NCI-H187 treated with DMSO at 0.1 percent for 48 hours (cell line): ENCODE results near the gene NETO2.
"Not testable (repeated sequence)": the region's sequence is repeated elsewhere in the genome, so short reads cannot be mapped to it uniquely, and the experiment has no call there.

ENCODE experiments used
- DNase-seq: peaks from one replicate; lab custom pipeline; 2025; lab: John Stamatoyannopoulos, UW

Gene NETO2

DNA sequence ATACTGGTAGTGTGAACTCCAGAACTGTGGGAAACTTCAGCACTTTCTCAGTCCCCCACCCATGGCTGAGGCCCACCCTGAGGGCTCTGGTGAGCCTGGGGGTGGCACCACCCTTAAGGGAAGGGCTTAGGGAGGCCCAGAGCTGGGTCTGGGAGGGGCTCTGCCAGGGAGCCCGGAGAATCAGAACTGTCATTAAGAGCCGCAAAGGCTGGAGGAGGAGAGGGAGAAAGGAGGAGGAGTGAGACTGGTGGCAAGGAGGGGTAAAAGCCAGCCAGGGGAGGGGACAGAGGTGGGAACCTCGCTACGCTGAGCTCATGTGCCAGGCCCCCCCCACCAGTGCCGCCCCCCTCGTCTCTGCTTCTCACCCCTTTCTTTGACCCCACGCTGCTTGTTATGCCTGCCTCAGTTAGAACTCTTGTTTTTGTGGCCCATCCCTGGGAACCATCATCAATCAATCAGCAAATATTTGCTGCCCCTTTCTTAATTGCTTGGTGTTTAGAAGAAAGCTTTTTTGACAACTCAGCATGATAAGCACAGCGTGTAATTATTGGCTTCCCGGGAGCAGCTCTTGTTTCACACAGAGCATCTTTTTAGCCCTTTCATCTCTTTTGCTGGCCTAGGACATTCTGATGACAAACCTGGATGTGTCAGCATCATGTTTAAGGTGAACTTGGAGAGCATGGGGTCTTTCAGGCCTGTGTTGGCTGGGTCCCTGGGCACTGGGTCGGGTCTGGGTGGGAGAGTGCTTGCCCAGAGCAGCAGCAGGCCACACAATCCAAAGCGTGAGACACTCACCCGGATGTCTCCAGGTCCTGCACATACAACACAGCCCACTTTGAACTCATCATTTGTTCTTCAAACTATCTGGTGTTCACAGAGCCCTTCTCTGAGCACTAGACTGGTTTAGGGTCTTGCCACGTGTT lies 77.7 kb downstream of the NETO2 start:
- no peak for DNase-seq

DNA sequence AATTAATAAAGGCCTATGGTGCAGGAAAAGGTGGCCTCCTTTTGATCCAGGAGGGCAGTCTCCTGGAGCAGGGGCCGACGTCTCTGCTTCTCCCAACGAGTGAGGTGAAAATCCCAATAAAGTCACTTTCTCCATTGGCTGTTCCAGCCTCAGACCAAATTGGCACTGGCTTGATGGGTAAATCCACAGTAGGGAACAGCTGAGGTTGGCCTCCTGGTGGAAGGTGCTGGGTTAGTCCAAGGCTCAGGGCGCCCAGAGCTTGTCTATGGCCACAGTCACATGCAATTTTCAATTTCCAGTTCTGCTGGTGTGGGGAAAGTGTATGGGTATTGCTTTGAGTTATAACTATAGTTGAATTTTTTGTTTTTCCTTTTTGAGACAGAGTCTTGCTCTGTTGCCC lies 79.0 kb downstream of the NETO2 start:
- no peak for DNase-seq

DNA sequence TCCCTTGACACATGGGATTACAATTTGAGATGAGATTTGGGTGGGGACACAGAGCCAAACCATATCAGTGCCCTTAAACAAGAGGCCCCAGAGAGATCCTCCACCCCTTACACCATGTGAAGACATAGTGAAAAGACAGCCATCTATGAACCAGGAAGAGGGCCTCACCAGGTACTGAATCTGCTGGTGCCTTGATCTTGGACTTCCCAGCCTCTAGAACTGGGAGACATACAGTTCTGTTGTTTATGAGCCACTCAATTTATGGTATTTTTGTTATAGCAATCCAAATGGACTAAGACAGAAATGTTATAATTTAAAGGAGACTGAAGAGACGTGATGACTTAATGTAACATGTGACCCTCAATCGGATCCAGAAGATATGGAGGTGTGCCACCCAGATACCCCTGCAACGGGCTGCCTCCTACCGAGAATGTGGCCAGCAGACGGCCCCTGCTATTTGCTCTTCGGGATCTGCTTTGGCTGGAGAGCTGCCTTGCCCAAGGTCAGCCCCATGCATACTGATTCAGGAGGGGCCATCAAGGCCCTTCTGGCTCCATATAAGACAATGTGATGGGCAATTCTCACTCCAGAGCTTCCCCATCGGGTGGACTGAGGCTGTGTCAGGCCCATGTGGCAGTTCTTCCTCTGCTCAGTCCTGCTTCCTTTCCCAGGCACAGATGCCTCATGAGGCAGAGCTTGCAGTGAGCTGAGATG lies 80.6 kb downstream of the NETO2 start:
- no peak for DNase-seq

DNA sequence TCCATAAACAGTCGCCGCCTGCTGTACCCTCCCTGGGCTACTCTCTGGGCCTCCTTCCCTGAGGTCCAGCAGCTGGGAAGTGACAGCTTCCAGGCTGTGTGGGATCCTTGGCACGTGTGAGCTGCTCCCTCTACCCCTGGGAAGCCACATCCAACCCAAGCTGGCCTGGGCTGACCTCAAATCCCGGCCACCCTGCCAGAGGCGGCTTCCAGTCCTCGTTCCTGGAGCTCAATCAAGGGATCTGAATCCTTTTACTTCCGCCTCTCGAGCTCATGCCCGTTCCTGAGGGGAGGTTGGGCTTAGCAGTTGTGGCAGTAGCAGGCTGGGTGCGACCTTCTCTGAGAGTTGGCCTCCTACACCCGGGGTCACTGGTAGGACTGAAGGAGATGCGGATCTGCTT lies 82.5 kb downstream of the NETO2 start:
- no peak for DNase-seq

DNA sequence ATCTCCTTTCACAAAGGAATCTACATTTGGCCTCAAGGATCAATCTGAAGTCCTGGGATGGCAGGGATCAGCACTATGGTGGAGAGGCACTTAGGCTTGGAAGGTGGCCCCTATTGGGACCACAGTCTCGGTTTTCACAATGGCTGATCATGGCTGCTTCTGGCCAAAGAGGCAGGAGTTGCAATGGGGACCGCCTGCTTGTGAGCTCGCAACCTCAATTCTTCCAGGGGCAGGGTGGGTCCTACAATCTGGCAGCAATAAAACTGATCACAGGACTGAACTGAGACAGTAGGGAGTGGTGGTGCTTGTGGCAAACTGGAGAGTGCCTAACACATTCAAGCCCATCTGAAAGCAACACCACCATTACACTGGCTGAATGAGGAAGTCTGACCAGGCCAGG lies 83.1 kb downstream of the NETO2 start:
- no peak for DNase-seq

DNA sequence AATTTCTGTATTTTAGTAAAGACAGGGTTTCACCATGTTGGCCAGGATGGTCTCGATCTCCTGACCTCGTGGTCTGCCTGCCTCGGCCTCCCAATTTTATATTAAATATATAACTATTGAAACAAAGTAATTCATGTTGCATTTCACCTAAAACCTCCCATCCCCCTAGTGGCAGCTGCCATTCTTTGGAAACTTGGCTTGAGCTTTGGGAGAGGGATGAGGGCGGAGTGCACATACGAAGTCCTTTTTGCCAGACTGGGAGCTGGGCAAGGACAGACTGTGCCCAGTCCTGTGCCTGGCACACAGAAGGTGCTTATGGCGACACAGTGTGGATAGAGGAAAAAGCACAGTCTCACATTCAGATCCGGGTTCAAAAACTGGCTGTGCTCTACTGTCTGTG lies 83.8 kb downstream of the NETO2 start:
- DNase-seq = no peak

DNA sequence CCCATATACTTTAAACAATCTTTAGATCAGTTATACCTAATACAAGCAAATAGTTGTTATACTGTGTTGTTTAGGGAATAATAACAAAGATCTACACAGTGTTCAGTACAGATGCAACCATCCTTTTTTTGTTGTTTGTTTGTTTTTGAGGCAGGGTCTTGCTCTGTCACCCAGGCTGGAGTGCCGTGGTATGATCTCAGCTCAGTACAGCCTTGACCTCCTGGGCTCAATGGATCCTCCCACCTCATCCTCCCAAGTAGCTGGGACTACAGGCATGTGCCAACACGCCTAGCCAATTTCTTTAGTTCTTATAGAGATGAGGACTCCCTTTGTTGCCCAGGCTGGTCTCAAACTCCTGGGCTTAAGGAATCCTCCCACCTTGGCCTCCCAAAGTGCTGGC lies 84.6 kb downstream of the NETO2 start:
- not testable (repeated sequence) for DNase-seq

DNA sequence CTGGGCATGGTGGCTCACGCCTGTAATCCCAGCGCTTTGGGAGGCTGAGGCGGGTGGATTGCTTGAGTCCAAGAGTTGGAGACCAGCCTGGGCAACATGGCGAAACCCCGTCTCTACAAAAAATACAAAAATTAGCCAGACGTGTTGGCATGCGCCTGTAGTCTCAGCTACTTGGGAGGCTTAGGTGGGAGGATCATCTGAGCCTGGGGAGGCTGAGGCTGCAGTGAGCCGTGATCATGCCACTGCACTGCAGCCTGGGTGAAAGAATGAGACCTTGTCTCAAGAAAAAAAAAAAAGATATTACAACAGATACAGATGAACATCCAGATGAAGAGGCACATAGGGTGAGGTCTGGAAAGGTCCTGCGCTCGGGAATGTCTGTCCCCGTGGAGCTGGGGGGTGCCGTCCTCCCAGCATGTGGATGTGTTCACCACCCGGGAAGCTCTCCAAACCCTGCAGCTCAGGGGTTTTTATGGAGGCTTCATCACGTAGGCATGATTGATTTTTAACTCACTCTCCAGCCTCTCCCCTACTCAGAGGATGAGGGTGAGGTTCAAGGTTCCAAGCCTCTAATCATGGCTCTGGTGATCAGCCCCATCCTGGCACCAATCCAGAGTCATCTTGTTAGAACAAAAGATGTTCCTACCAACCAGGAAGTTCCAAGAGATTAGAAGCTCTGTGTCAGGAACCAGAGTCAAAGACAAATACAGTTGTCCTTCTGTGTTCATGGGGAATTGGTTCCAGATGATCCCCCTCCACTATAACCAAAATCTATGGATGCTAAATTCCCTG lies 85.3 kb downstream of the NETO2 start:
- DNase-seq = no peak

DNA sequence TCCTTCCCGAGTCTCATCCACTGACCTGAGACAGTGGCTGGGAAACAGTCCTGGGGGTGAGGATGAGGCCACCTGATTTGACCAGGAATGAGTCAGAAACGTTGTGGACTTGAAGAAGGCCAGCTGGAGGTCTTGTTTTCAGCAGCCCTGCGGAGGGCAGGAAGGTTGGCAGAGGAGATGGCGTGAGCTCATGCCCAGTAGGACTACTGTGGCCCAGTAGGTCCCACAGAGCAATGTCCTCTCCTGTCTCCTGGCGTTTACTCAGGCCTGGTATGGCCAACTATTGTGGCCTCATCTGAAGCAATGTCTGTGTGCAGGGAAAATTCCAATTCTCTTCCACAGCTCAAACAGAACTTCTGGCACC lies 86.1 kb downstream of the NETO2 start:
- DNase-seq = no peak

DNA sequence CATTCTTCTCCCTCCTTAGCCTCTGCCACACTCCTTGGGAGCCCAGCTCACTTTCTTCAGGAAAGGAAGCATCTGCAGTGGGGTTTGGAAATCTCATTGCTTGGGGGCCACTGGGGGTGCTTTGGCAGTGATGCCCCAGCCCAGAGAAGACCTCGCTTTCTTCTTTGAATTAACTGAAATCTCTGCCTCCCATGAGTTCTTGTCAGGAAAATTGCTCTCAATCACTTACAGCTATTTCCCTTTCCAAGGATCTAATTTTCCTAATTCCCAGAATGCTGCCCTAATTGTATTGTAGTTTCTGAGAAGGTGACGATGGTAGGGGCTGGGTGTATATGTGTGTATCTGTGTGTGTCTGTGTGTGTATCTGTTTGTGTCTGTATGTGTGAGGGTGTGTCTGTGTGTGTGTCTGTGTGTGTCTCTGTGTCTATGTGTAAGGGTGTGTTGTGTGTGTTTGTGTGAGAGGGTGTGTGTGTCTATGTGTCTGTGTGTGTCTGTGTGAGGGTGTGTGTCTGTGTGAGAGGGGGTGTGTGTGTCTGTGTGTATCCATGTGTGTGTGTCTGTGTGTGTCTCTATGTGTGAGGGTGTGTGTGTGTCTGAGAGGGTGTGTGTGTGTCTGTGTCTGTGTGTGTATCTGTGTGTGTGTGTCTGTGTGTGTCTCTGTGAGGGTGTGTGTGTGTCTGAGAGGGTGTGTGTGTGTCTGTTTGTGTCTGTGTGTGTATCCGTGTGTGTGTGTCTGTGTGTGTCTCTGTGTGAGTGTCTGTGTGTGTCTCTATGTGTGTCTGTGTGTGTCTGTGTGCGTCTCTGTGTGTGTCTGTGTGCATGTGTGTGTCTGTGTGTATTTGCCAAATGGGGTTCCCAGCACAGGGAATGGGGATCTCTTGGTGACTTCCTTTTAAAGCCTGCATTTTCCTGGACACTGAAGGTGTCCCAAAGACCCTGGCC lies 86.8 kb downstream of the NETO2 start:
- no peak for DNase-seq

DNA sequence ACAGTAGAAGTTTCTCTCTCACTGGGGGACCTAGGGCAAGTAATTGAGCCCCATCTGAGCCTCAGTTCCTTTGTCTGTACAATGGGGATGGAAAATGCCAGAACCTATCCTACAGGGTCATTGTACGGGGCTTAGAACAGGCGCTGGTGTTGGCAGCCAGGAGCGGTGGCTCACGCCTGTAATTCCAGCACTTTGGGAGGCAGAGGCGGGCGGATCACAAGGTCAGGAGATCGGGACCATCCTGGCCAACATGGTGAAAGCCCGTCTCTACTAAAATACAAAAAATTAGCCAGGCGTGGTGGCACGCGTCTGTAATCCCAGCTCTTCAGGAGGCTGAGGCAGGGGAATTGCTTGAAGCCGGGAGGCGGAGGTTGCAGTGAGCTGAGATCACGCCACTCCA lies 87.7 kb downstream of the NETO2 start:
- DNase-seq = not testable (repeated sequence)

DNA sequence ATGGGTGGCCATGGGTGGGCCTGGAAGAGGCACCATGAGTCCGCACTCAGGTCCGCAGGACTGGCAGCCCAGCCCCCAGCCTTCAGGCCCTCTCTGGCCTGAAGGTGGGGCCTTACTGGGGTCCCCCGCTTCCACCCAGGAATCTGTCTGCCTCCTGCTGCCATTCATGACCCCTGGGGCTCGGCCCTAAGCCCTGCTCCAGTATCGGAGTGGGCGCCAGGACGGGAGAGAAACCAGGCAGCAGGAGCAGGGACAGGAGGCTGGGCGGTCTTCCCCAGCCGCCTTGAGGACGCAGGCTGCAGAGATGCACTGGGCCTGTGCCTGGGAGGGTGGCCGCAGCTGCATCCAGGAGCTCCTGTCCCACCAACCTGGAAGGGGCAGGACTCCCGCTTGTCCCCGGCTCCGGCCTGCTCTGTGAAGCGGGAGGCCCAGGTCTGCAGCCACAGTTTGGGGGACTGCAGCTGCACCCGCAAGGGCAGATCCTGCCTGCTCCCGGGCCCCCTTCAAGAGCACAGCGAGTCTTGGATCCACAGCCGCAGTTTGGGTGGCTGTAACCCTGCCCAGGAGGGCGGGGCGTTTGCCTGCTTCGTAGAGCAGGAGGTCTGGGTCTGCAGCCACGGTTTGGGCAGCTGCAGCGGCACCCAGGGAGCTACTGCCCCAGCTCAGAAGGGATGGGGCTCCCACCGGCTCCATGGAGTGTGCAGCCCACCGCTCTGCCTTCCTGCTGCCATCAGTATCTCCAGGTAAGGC lies 88.4 kb downstream of the NETO2 start:
- no peak for DNase-seq

DNA sequence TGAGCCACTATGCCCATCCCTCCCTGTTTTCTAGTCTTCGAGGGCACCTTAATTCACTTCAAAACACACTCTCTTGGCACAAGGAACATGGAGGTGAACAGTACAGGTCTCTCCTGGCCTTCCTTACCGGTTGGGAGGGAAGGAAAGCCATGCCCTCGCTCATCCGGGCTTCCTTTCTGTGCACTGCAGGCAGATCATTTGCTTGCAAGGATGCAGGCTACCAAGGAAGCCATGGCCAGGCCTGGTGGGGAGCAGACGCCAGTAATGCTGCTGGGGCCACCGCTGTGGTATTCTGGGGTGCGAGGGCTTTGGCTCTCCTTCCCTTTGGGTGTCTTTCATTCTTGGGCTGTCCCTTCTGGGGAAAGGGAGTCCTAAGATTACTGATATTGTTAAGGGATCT lies 89.4 kb downstream of the NETO2 start:
- DNase-seq = no peak

DNA sequence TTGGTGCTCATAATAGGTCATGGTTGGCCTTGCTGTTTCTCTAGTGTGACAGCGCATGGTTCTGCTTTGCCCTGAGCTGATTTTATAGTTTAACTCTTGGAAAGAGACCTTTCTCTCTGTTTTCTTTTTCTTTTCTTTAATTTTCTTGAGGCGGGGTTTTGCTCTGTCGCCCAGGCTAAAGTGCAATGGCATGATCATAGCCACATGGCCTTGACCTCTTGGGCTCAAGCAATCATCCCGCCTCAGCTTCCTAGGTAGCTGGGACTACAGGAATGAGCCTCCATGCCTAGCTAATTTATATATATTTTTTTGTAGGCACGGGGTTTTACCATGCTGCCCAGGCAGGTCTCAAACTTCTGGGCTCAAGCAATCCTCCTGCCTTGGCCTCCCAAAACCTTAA lies 89.8 kb downstream of the NETO2 start:
- no peak for DNase-seq

DNA sequence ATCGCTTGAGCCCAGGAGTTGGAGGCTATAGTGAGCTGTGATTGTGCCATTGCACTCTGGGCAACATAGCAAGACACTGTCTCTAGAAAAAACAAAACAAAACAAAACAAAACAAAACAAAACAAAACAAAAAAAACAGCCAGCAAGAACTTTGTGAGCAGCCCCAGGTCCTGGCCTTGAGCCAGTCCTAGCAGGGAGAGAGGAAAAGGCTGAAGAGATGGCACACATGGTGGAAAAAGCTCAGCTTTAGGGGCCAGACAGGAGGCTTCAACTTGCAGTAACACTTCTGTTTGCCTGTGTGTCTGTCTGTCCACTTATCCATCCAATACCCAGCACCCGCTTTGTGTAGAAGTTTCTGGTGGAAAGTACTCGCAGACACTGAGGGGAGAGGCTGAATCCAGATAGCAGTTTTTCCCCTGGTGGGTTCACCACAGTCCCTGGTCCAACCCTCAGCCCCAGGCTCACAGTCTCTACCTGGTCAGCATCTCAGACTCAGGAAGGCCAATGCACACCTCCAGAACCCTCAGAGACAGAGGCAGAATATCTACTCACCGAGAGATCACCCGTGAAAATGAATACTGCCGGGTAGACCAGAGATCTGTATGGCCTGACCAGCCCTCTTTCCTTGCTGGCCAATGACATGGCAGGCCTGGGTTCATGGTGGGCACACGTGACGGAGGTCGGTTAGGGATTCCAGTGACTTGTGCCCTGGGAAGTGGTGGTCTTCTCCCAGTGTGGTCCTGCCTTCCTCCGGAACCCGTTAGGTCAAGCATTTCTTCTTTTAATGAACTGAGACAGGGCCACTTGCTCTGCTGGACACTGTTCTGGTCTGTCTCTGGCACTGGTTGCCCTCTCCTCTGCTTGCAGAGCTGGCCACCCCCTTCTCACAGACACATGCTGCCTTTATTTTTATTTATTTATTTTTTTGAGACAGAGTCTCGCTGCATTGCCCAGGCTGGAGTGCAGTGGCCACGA lies 90.8 kb downstream of the NETO2 start:
- DNase-seq = no peak

DNA sequence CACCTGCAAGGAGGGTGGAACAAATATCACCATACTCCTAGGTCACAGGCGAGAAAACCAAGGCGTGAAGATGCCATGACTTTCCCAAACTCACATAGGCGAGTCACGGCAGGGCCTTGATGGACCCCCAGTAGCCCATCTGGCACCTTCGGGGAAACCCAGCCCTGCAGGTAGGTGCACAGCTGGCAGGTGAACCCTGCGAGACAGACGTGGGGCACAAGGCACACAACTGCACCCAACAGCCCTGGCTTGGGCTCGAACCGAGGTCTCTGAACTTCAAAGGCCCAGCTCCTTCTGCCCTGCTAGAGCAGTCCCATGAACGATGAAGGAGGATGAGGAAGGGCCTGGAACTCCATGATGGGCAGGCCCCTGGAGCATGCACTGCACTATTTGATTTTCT lies 92.7 kb downstream of the NETO2 start:
- no peak for DNase-seq

DNA sequence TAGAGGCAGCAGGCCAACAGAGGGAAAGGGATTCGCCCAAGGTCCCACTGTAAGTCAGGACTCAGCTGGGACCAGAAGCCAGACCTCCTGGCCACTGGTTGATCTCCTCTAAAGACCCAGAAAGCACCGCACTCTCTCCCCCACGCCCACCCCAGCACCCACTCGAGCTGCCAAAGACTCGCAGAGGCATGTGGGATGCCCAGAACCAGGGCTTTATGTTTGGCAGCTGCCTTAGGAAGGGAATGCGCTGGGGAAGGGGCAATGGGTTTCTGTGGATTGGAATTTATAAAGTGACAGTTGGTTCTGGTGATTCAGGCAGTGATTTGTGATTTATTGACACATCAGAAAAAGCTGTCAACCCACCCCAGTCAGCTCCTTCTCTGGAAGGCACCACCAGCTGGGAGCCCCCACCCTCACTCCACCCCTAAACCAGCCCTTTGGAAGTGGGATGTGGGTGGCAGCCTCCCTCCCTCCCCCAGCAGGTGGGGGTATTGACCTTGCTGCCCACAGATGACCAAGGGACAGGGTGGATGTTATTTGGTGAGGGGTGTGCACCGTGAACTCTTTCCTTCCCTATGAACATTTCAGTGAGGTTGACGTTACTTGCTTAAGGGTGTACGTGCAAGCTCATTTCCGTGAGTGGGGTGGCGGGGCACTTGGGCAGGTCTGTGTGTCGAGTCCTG lies 93.7 kb downstream of the NETO2 start:
- no peak for DNase-seq

DNA sequence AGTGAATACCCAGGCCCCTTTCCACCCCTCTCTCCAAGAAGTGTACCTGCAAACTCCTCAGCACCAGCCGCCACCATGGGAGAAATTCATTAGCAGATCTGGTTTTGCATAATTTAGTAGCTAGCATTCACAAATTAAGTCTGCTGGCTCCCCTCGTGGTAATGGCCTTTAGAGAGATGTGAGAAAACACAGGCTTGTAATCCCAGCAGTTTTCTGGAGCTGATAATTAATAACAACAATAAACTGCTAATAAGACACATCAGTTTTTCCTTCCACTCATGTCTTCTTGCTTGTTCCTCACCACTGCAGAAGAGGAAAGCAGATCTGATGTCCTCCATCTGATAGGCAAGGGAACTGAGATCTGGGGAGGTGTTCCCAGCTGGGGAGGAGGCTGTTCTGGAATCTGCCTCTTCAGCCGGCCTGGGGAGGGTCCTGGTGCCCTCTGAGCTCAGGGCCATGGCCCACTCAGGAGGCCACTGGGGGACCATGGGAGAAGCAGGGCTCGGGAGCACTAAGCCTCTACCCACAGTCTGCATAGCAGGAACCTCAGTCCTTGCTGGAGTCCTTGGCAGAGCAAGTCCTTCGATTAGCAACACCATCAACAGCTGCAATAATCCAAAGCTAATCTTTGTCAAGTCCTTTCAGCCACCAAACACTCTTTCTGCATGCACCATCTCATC lies 96.1 kb downstream of the NETO2 start:
- no peak for DNase-seq
